Effector memory CD4-positive, alpha-beta T cell (primary cell): ENCODE results near the gene ANLN.
A peak's percentile ranks its signal among the peaks of the same experiment; 100 is the strongest.
"Not testable (repeated sequence)": the region's sequence is repeated elsewhere in the genome, so short reads cannot be mapped to it uniquely, and the experiment has no call there.

Experiments used
- DNase-seq, 3 donors: peaks; one replicate each; pipeline ENCODE4 v3.0.0-alpha.2; 2020
- H3K27ac ChIP-seq: 2 replicates; pipeline ENCODE4 v1.7.0; 2013; ENCODE audit warnings: mild to moderate bottlenecking, low read length, moderate library complexity; ENCODE audit not compliant: insufficient read depth, poor library complexity, severe bottlenecking
- H3K27me3 ChIP-seq: replicated peaks from 2 replicates; pipeline ENCODE4 v1.7.0; 2013; ENCODE audit warnings: mild to moderate bottlenecking, low read length; ENCODE audit not compliant: insufficient read depth, control insufficient read depth, poor library complexity, severe bottlenecking
- H3K36me3 ChIP-seq: 2 replicates; pipeline ENCODE4 v1.7.0; 2013; ENCODE audit warnings: mild to moderate bottlenecking, low read length, moderate library complexity; ENCODE audit not compliant: control insufficient read depth, insufficient read depth
- H3K4me1 ChIP-seq: 2 replicates; pipeline ENCODE4 v1.7.0; 2013; ENCODE audit warnings: low read length, mild to moderate bottlenecking; ENCODE audit not compliant: control insufficient read depth, insufficient read depth, poor library complexity, severe bottlenecking
- H3K4me3 ChIP-seq: 2 replicates; pipeline ENCODE4 v1.7.0; 2013; ENCODE audit warnings: low read length, low read depth, mild to moderate bottlenecking; ENCODE audit not compliant: insufficient read depth, poor library complexity, severe bottlenecking
- H3K9me3 ChIP-seq: 2 replicates; pipeline ENCODE4 v1.7.0; 2013; ENCODE audit warnings: mild to moderate bottlenecking, low read length, moderate library complexity; ENCODE audit not compliant: control insufficient read depth

Gene ANLN

DNA sequence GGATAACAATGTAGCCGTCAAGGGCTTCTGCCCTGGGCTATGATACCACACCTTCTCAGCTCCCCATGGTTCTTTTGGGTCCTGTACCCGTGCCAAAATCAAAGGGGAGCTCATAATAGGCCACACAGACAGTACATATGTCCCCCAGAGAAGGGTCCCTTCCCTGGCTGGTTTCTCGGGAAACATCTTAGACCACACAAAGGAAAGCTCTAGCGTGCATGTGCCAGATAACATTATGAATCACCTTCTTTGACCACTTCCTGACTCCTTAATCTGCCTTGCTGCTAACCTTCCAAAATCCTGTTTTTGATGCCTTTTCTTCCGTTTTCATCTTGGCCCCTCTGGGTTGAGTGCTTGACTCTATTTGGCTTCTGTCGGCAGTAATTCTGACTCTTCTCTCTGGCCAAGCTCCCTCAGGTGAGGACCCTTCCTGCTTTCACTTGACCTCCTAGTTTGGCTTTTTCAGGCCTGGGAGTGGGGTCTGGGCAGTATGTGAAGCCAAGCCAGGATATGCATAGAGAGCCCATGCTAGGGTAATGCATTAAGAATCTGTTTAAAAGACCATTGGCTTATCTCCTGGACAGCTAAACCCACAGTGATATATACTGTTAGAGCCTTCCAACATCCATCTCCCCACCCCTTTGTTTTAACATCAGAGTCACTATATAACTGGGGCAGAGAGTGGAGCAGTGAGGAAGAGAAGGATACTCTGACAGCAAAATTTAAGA is 84.8 kb downstream of the ANLN start:
- Histone ChIP-seq H3K36me3 (no peaks in the 10 kb centered on the region), H3K27me3 (no peaks in the 10 kb centered on the region), H3K27ac (no peak overlapping the region), H3K4me1 (no peaks in the 10 kb centered on the region), H3K9me3 (no peaks in the 10 kb centered on the region), H3K4me3 (no peak overlapping the region)
- DNase-seq, result no peak

DNA sequence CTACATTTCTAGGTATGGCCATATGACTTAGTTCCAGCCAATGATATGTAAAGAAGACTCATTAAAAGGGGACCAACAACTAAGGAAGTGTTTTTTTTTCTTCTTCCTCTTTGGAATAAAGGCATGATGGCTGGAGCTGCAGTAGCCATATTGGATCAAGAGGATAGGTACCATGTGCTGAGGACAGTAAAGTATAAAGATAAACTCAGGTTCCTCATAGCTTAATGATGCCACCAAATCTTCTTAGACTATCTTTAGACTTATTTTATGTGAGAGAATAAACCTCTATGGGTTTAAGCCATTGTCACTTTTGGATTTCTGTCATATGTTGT is 85.3 kb downstream of the ANLN start:
- H3K4me3 ChIP-seq, result no peak overlapping the region
- DNase-seq, result no peak
- H3K27me3 ChIP-seq, result no peaks in the 10 kb centered on the region
- no peak overlapping the region for H3K27ac ChIP-seq
- no peaks in the 10 kb centered on the region for H3K36me3 ChIP-seq
- no peaks in the 10 kb centered on the region for H3K4me1 ChIP-seq
- H3K9me3 ChIP-seq, result no peaks in the 10 kb centered on the region

DNA sequence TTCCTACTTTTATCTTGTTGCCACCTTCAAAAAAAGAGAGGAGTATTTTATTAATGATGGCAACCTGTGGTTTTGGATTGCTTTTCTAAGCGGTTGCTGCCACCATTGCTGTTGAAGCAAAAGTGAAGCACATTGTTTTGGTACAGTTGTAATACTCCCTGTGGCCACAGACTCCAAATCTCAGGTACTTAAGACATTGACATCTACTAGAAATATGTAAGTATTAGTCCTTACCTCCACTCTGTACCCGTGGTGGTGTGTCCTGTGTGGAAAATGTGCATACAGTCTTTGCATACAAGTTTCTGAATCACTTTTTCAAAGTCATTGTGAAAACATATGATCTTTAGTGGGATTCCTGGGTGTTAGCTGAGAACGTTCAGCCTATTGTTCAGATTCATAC is 85.7 kb downstream of the ANLN start:
- Histone ChIP-seq H3K27ac (no peak overlapping the region), H3K4me1 (no peaks in the 10 kb centered on the region), H3K9me3 (no peaks in the 10 kb centered on the region), H3K36me3 (no peaks in the 10 kb centered on the region), H3K27me3 (no peaks in the 10 kb centered on the region), H3K4me3 (no peak overlapping the region)
- no peak for DNase-seq

DNA sequence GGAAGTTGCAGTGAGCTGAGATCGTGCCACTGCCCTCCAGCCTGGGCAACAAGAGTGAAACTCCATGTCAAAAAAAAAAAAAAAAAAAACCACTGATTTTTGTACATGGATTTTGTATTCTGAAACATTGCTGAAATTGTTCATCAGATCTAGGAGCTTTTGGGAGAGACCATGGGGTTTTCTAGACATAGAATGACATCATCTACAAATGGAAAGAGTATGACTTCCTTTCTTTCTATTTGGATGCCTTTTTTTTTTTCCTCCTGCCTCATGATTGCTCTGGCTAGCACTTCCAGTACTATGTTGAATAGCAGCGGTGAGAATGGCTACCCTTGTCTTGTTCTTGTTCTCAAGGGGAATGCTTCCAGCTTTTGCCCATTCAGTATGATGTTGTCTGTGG is 89.1 kb downstream of the ANLN start:
- no peaks in the 10 kb centered on the region for H3K4me1 ChIP-seq
- H3K27me3 ChIP-seq, result no peaks in the 10 kb centered on the region
- H3K9me3 ChIP-seq, result no peaks in the 10 kb centered on the region
- H3K36me3 ChIP-seq, result no peaks in the 10 kb centered on the region
- DNase-seq, result no peak
- H3K27ac ChIP-seq, result no peak overlapping the region
- H3K4me3 ChIP-seq, result no peak overlapping the region

DNA sequence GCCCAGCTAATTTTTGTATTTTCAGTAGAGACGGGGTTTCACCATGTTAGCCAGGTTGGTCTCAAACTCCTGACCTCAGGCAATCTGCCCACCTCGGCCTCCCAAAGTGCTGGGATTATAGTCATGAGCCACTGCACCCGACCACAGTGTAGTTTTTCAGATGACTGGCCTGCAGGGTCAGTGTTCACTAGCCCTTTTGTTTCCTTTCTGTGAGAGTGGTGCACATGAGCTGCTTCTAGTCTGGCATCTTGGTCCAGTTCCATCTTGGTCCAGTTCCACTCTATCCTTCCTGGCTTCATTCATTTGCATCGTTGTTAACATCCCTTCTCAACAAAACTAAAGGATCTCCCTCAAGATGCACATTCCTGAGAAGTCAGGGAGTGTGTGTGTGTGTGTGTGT is 94.2 kb downstream of the ANLN start:
- not testable (repeated sequence) for H3K36me3 ChIP-seq, H3K27me3 ChIP-seq, H3K27ac ChIP-seq, H3K4me1 ChIP-seq, H3K4me3 ChIP-seq, DNase-seq, H3K9me3 ChIP-seq

DNA sequence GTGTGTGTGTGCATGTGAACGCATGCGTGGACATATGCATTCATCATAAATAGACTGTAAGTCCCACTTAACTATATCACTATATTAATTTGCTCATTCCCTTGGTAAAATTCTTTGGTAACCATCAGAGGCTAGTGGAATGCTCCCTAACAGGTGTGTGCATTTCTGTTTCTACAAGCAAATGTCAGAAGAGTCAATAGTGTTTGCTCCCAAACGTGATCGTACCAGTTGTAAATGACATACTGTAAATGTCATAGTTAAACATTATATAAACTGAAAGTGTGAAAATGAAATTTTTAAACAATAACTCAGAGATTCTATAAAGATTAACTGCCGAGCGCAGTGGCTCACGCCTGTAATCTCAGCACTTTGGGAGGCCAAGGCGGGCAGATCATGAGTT is 94.6 kb downstream of the ANLN start:
- Histone ChIP-seq H3K4me1 (no peaks in the 10 kb centered on the region), H3K4me3 (no peak overlapping the region), H3K27ac (no peak overlapping the region), H3K9me3 (no peaks in the 10 kb centered on the region), H3K36me3 (no peaks in the 10 kb centered on the region), H3K27me3 (no peaks in the 10 kb centered on the region)
- DNase-seq, result no peak

DNA sequence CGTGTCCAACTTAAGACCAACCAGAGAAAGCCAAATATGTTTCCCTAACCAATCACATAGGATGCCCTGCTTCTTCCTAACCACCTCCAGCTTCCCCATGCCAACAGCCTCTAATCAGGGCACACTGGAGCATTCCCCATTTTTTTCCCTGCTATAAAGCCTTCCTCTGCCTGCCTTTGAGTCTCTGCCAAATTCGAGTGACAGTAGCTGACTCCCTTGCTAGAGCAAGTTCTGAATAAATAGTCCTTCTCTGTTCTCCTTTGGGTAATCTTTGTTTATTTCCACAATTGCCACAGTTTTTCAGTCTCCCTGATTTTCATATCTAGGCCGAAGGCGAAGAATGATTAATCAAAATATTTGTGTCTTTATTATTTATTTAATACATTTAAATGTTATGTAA is 96.7 kb downstream of the ANLN start:
- no peak for DNase-seq
- Histone ChIP-seq H3K4me3 (no peak overlapping the region), H3K27ac (no peak overlapping the region), H3K4me1 (no peaks in the 10 kb centered on the region), H3K27me3 (no peaks in the 10 kb centered on the region), H3K36me3 (no peaks in the 10 kb centered on the region), H3K9me3 (no peaks in the 10 kb centered on the region)

DNA sequence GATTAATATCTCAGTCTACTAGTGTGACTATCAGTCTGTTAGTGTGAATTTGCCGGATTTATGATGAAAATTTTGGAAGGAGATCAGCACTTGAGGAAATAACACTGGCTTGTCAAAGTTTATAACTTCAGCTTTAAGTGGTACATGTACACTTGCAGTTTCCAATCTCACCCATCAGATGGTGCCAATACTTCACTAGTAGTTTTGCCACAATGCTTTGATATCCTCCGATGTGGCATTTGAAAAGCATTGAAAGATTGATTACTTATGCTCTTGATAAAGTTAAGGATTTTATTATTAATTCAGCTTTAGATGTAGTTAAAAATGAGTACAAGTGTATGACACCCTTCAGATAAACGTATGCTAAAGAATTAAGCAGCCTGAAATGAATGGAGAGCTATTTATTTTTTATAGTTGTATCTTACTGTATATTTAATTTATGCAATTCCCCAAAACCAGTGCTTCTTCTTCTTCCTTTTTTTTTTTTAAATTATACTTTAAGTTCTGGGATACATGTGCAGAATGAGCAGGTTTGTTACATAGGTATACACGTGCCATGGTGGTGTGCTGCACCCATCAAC is 98.2 kb downstream of the ANLN start:
- DNase-seq, result peak in 1 of 3 donors; percentile 22
- H3K27ac ChIP-seq, result no peak overlapping the region

DNA sequence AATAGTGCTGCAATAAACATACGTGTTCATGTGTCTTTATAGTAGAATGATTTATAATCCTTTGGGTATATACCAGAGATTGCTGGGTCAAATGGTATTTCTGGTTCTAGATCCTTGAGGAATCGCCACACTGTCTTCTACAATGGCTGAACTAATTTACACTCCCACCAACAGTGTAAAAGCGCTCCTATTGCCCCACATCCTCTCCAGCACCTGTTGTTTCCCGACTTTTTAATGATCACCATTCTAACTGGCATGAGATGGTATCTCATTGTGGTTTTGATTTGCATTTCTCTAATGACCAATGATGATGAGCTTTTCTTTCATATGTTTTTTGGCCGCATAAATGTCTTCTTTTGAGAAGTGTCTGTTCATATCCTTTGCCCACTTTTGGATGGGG is 99.0 kb downstream of the ANLN start:
- not testable (repeated sequence) for H3K27ac ChIP-seq, H3K4me1 ChIP-seq, H3K36me3 ChIP-seq, DNase-seq, H3K4me3 ChIP-seq, H3K9me3 ChIP-seq, H3K27me3 ChIP-seq

More for the DNA sequence above, 98.2 kb downstream of the ANLN start:
- no peaks in the 10 kb centered on the region for H3K4me1 ChIP-seq
- no peaks in the 10 kb centered on the region for H3K27me3 ChIP-seq
- H3K9me3 ChIP-seq, result no peaks in the 10 kb centered on the region
- H3K36me3 ChIP-seq, result no peaks in the 10 kb centered on the region
- H3K4me3 ChIP-seq, result no peak overlapping the region

DNA sequence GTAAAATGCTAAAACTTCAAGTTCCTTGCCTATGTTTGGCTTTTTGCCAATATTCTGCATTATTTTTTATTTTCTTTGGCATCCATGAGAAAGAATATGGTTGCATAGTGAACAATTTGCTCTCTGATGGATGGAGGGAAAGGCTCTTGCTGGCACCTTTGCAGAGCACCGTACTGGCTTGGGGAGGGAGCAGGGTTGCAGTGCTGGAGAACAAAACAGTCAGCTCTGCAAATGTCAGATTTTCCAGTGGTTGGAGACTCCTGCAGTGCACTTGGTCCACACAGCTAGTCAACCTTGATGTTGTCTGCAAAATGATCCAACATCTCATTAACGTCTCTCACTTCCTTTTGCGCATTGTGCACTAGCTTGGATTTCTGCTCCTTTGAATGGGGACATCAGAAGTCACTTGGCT is 100.8 kb downstream of the ANLN start:
- Histone ChIP-seq H3K4me3 (no peak overlapping the region), H3K36me3 (no peaks in the 10 kb centered on the region), H3K4me1 (no peaks in the 10 kb centered on the region), H3K27me3 (no peaks in the 10 kb centered on the region), H3K27ac (no peak overlapping the region), H3K9me3 (no peaks in the 10 kb centered on the region)
- DNase-seq, result no peak
